Mesenchymal stem cell (in vitro differentiated cells and primary cell): ENCODE measurements around the gene OCIAD2.
A peak's percentile ranks its signal among the peaks of the same experiment; 100 is the strongest.

Experiments
- DNase-seq: peaks from one replicate; pipeline ENCODE4 v3.0.0-alpha.2; 2013
- H2AFZ ChIP-seq: one replicate; pipeline ENCODE4 v1.6.1; 2013; ENCODE audit warnings: low read depth, mild to moderate bottlenecking, control low read depth, inconsistent platforms, low read length, moderate library complexity
- H2AK5ac ChIP-seq: 2 replicates; pipeline ENCODE4 v1.6.1; 2013; ENCODE audit warnings: low read length, moderate library complexity, mild to moderate bottlenecking, inconsistent platforms; ENCODE audit not compliant: severe bottlenecking
- H2BK120ac ChIP-seq: one replicate; pipeline ENCODE4 v1.6.1; 2013; ENCODE audit warnings: low read depth, mild to moderate bottlenecking, inconsistent platforms, low read length, moderate library complexity
- H2BK12ac ChIP-seq, 2 experiments: one replicate each; pipeline ENCODE4 v1.6.1; 2013; ENCODE audit warnings: inconsistent platforms in 2 of 2, low read length in 2 of 2, mild to moderate bottlenecking in 2 of 2, moderate library complexity in 2 of 2, control low read depth in 1 of 2
- H2BK15ac ChIP-seq: one replicate; pipeline ENCODE4 v1.6.1; 2013; ENCODE audit warnings: mild to moderate bottlenecking, low read depth, inconsistent platforms; ENCODE audit not compliant: poor library complexity, severe bottlenecking
- H2BK5ac ChIP-seq: 2 replicates; pipeline ENCODE4 v1.6.1; 2013; ENCODE audit warnings: low read depth, mild to moderate bottlenecking, low read length, control low read depth, inconsistent platforms; ENCODE audit not compliant: poor library complexity, severe bottlenecking
- H3K14ac ChIP-seq, 2 experiments: one replicate each; pipeline ENCODE4 v1.6.1; 2013; ENCODE audit warnings: inconsistent platforms in 2 of 2, low read length in 2 of 2, control low read depth in 1 of 2, mild to moderate bottlenecking in 1 of 2, moderate library complexity in 1 of 2
- H3K18ac ChIP-seq, 2 experiments: one replicate each; pipeline ENCODE4 v1.6.1; 2013; ENCODE audit warnings: inconsistent platforms in 2 of 2, low read length in 2 of 2, control low read depth in 1 of 2, low read depth in 1 of 2, mild to moderate bottlenecking in 1 of 2
- H3K23ac ChIP-seq, 2 experiments: one replicate each; pipeline ENCODE4 v1.6.1; 2013; ENCODE audit warnings: inconsistent platforms in 2 of 2, low read length in 2 of 2, mild to moderate bottlenecking in 2 of 2, moderate library complexity in 2 of 2, control low read depth in 1 of 2
- H3K27ac ChIP-seq: 2 replicates; pipeline ENCODE4 v1.5.1; 2013; ENCODE audit warnings: mild to moderate bottlenecking, moderate library complexity, low read length, control low read depth, inconsistent platforms; ENCODE audit not compliant: poor library complexity, severe bottlenecking
- H3K27me3 ChIP-seq, 2 experiments: 2 replicates each; pipeline versions ENCODE4 v1.6.1 to v1.7.0; 2013; ENCODE audit warnings: low read length in 2 of 2, mild to moderate bottlenecking in 2 of 2, moderate library complexity in 2 of 2, control low read depth in 1 of 2, inconsistent platforms in 1 of 2; ENCODE audit not compliant: control insufficient read depth in 1 of 2, insufficient read depth in 1 of 2
- H3K36me3 ChIP-seq, 2 experiments: 2 replicates each; pipeline versions ENCODE4 v1.6.1 to v1.7.0; 2013; ENCODE audit warnings: low read length in 2 of 2, control low read depth in 1 of 2, inconsistent platforms in 1 of 2, low read depth in 1 of 2, mild to moderate bottlenecking in 1 of 2; ENCODE audit not compliant: insufficient read depth in 2 of 2, control insufficient read depth in 1 of 2
- H3K4ac ChIP-seq, 2 experiments: one replicate each; pipeline ENCODE4 v1.6.1; 2013; ENCODE audit warnings: inconsistent platforms in 2 of 2, low read length in 2 of 2, mild to moderate bottlenecking in 2 of 2, moderate library complexity in 2 of 2, control low read depth in 1 of 2, low read depth in 1 of 2
- H3K4me1 ChIP-seq: 2 replicates; pipeline ENCODE4 v1.6.1; 2013; ENCODE audit warnings: low read depth, low read length, control low read depth; ENCODE audit not compliant: control insufficient read depth, insufficient read depth
- H3K4me2 ChIP-seq: 2 replicates; pipeline ENCODE4 v1.6.1; 2013; ENCODE audit warnings: low read length, mild to moderate bottlenecking, inconsistent platforms; ENCODE audit not compliant: poor library complexity, severe bottlenecking
- H3K4me3 ChIP-seq, 2 experiments: 2 replicates each; pipeline versions ENCODE4 v1.5.1 to v1.7.0; 2013; ENCODE audit warnings: low read length in 2 of 2, mild to moderate bottlenecking in 2 of 2, control low read depth in 1 of 2, low read depth in 1 of 2; ENCODE audit not compliant: insufficient read depth in 1 of 2
- H3K79me1 ChIP-seq: replicated peaks from 2 replicates; pipeline ENCODE4 v1.6.1; 2013; ENCODE audit warnings: mild to moderate bottlenecking, control low read depth, low read length, inconsistent platforms; ENCODE audit not compliant: poor library complexity, severe bottlenecking
- H3K9ac ChIP-seq: 2 replicates; pipeline ENCODE4 v1.7.0; 2013; ENCODE audit warnings: mild to moderate bottlenecking, low read length, moderate library complexity
- H3K9me3 ChIP-seq: 2 replicates; pipeline ENCODE4 v1.7.0; 2013; ENCODE audit warnings: mild to moderate bottlenecking, low read length; ENCODE audit not compliant: control insufficient read depth
- H4K8ac ChIP-seq: one replicate; pipeline ENCODE4 v1.6.1; 2013; ENCODE audit warnings: inconsistent platforms, mild to moderate bottlenecking, low read length, moderate library complexity
- H4K91ac ChIP-seq: one replicate; pipeline ENCODE4 v1.6.1; 2013; ENCODE audit warnings: mild to moderate bottlenecking, low read length, inconsistent platforms
- WGBS: methylation state at CpG from one replicate; pipeline ENCODE4 v1.1.7; 2013; ENCODE audit warnings: mixed read lengths; 5-methylcytosine and 5-hydroxymethylcytosine counted together

Gene OCIAD2

DNA sequence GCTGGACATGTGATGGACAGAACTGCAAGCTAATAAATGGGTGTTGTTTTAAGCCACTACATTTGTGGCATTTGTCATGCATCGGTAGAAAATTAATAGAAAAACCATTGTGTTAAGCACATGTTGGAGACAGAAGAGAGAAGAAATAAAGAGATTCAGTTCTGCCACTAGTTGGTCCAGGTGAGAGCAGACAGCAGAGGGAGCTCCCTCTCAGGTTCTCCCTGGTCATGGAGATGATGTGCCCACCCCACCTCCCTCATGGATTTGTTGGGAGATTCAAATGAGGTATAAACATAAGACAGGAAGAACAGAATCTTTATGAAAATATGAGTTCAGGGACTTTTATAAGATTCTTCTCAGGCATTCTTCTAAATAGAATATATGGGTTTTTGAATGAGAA, 36.8 kb upstream of the OCIAD2 start:
- no peak overlapping the region for H2BK5ac ChIP-seq
- H3K9ac ChIP-seq, result no peak overlapping the region
- H2AK5ac ChIP-seq, result no peak overlapping the region
- no peak overlapping the region for H3K14ac ChIP-seq
- no peak overlapping the region for H3K4ac ChIP-seq
- H4K8ac ChIP-seq, result no peak overlapping the region
- no peak overlapping the region for H3K4me2 ChIP-seq
- peaks cover 1% of the 10 kb centered on the region for H3K4me1 ChIP-seq
- H3K9me3 ChIP-seq, result no peaks in the 10 kb centered on the region
- H3K36me3 ChIP-seq, result no peaks in the 10 kb centered on the region
- H2BK12ac ChIP-seq, result no peak overlapping the region
- no peak overlapping the region for H3K27ac ChIP-seq
- H2BK120ac ChIP-seq, result no peak overlapping the region
- H3K27me3 ChIP-seq, result peaks cover 0 to 7% of the 10 kb centered on the region in 2 experiments
- no peak overlapping the region for H4K91ac ChIP-seq
- no peak overlapping the region for H3K4me3 ChIP-seq
- no peaks in the 10 kb centered on the region for H3K79me1 ChIP-seq
- no peak for DNase-seq
- H3K23ac ChIP-seq, result no peak overlapping the region
- no peak overlapping the region for H2BK15ac ChIP-seq
- no peak overlapping the region for H3K18ac ChIP-seq
- H2AFZ ChIP-seq, result no peak overlapping the region
- 77% methylated on average over 1 of the region's 1 CpG for WGBS

DNA sequence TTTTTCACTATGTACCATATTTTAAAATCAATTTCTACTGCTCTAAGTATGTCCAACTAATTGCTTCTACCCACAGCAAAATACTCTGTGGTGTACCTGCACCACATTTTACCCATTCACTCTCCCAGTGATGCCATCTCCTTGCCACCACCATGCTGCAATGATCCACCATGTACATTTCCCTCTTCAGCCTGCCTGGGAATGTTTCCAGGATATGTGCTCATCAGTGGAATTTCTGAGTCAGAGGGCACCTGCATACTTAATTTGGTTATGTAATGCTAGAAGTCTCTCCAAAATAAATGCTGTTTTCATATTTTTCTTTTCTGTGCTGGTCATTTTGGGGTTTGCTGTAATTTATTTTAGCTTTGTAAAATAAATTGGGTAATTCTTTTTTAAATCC, 33.2 kb upstream of the OCIAD2 start:
- no peaks in the 10 kb centered on the region for H3K9me3 ChIP-seq
- no peak overlapping the region for H4K8ac ChIP-seq
- H3K4me1 ChIP-seq, result peaks cover 1% of the 10 kb centered on the region
- no peak overlapping the region for H4K91ac ChIP-seq
- no peak overlapping the region for H3K23ac ChIP-seq
- peaks cover 0 to 7% of the 10 kb centered on the region in 2 experiments for H3K27me3 ChIP-seq
- H3K9ac ChIP-seq, result no peak overlapping the region
- H2BK120ac ChIP-seq, result no peak overlapping the region
- no peak overlapping the region for H3K4me2 ChIP-seq
- H2BK15ac ChIP-seq, result no peak overlapping the region
- peak; percentile 22 for DNase-seq
- H3K27ac ChIP-seq, result peak overlapping the region; percentile 47
- H2BK5ac ChIP-seq, result no peak overlapping the region
- no peak overlapping the region for H2AFZ ChIP-seq
- no peak overlapping the region for H2AK5ac ChIP-seq
- no peaks in the 10 kb centered on the region for H3K79me1 ChIP-seq
- no peak overlapping the region for H3K4ac ChIP-seq
- no peaks in the 10 kb centered on the region for H3K36me3 ChIP-seq
- H3K18ac ChIP-seq, result no peak overlapping the region
- H3K4me3 ChIP-seq, result no peak overlapping the region
- H2BK12ac ChIP-seq, result no peak overlapping the region
- H3K14ac ChIP-seq, result no peak overlapping the region

- no peak overlapping the region for H3K4ac ChIP-seq
- no peak overlapping the region for H3K9ac ChIP-seq
- no peak overlapping the region for H2BK12ac ChIP-seq
- no peak overlapping the region for H2AFZ ChIP-seq
- H4K91ac ChIP-seq, result no peak overlapping the region
- no peak overlapping the region for H3K4me3 ChIP-seq
- peaks cover 1% of the 10 kb centered on the region for H3K4me1 ChIP-seq
- no peak overlapping the region for H3K27ac ChIP-seq
- WGBS, result no CpG with 5 or more reads among the region's 3 CpGs
- no peak overlapping the region for H2BK120ac ChIP-seq
- H4K8ac ChIP-seq, result no peak overlapping the region
- H3K27me3 ChIP-seq, result peaks cover 0 to 7% of the 10 kb centered on the region in 2 experiments
- H3K79me1 ChIP-seq, result no peaks in the 10 kb centered on the region
- no peak overlapping the region for H2BK15ac ChIP-seq
- no peak overlapping the region for H3K4me2 ChIP-seq
- no peak for DNase-seq
- H3K23ac ChIP-seq, result no peak overlapping the region
- no peaks in the 10 kb centered on the region for H3K36me3 ChIP-seq
- H3K9me3 ChIP-seq, result no peaks in the 10 kb centered on the region
- H3K18ac ChIP-seq, result no peak overlapping the region
- H2AK5ac ChIP-seq, result no peak overlapping the region
- no peak overlapping the region for H3K14ac ChIP-seq
- H2BK5ac ChIP-seq, result no peak overlapping the region
Observed at GRCh38 chr4:48938831-48939230, 32.3 kb upstream of the OCIAD2 start.

- Histone ChIP-seq H3K23ac (no peak overlapping the region), H2BK120ac (no peak overlapping the region), H2BK5ac (no peak overlapping the region), H3K4ac (no peak overlapping the region), H3K18ac (no peak overlapping the region), H3K27ac (no peak overlapping the region), H3K14ac (no peak overlapping the region), H3K4me1 (peaks cover 1% of the 10 kb centered on the region), H4K91ac (no peak overlapping the region), H3K27me3 (peaks cover 0 to 7% of the 10 kb centered on the region in 2 experiments), H3K4me3 (no peak overlapping the region), H3K9ac (no peak overlapping the region), H4K8ac (no peak overlapping the region), H2AK5ac (no peak overlapping the region), H2AFZ (no peak overlapping the region), H3K4me2 (no peak overlapping the region), H2BK15ac (no peak overlapping the region), H3K36me3 (no peaks in the 10 kb centered on the region), H3K9me3 (no peaks in the 10 kb centered on the region), H2BK12ac (no peak overlapping the region), H3K79me1 (no peaks in the 10 kb centered on the region)
- no CpG with 5 or more reads among the region's 2 CpGs for WGBS
- DNase-seq, result no peak
Observed at GRCh38 chr4:48937033-48937432, 30.5 kb upstream of the OCIAD2 start.
